ENCODE results near the gene CHKA. TPM values are rescaled to one million over a fixed set of nuclear protein-coding genes. Genes with fewer than 3 reads are reported as not detected.

CHKA gene
- total RNA-seq, 8 experiments from 2014 or later = 13.3 to 41.6 (median 31.8) TPM

DNA sequence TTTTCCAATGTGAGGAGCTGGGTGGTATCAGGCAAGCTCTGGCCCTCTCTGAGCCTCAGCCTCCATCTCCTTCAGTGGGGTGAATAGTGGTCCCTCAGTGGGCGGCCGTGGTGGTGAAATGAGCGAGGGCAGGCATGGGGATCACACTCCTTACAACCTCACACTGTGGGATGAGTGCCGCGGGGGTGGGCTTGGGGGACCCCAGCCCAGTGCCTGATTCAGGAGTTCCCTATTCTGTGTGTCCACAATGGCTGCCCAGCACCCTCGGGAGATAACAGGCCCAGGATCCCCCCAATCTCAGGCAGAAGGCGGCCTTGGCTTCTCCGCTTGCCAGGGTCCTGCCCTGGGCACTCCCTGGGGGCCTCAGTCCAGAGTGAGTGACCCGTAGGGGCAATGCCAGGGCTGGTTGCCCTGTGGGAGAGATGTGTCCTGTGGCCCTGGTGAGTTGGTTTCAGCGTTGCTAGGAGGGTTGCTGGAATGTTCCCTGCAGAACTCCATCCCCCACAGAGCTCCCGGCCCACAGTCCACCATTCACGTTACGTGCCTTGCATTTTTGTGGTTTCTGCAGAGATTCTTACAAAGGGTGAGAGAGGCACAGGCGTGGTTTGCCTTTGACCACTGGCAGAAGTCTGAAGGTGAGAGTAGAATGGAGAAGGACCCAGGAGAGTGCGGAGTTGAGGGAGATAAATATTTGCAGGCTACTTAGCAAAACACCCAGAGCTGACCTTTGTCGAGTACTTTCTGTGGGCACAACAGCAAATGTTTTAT is 108.2 kb downstream of the CHKA start:
- H3K4me1 ChIP-seq (replicated peaks in 1 of 2) = peaks cover 29 to 45% of the 10 kb centered on the region in 2 donors
- in situ Hi-C loops (cut with MboI; ENCODE audit: low pct_unique_long_range_greater_than_20kb in 2 of 9, low sequenced_read_pairs in 9 of 9, unreplicated experiment in 9 of 9) = no loop called here
- peak in 7 of 8 experiments; percentile 3 to 55 (median 16) for ATAC-seq (replicated peaks in 6 of 8)
- H3K4me3 ChIP-seq = no peak overlapping the region
- H3K27ac ChIP-seq = peak overlapping the region in 1 of 2 donors; percentile 54
- WGBS, 10 experiments = 6 to 94% (median 58%) methylated on average over 1 to 5 of the region's 16 CpGs; no CpG with 5 or more reads in 3 of the 10 experiments

DNA sequence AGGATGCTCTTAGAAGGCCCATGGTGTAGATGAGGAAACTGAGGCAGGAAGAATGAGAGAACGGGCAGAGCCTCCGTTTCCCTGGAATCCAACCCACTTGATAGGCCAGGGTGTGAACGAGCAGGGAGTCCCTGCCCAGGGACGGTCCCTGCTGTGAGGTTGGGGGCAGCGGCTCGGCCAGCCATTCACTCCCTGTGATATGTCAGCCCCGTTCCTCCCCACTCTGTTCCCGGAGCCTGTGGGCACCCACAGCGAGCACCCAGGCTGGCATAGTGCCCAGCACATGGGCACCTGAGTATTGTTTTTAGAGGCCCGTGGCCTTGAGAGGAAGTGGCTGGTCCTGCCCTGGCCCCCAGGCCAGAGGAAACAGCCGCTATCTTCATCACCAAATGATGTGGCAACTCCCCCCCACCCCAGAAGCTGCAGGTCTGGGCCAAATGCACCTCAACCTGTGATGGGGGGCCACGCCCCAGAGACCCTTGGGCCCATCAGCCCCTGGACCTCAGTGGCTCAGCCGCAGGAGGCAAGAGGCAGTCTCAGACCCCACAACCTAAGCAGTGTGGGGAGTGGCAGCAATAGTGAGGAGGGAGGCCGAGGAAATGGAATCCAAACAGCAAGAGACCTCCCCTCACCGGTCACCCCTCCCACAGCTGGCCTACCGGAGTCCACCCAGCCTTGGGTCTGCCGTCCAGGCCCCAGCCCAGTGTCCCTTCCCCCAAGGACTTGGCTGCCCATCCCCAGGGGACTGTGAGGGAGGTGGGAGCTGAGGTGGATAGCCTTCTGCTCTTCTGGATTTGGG is 108.9 kb downstream of the CHKA start:
- H3K4me1 ChIP-seq (replicated peaks in 1 of 2) = peaks cover 29 to 38% of the 10 kb centered on the region in 2 donors
- H3K4me3 ChIP-seq = no peak overlapping the region
- H3K27ac ChIP-seq = no peak overlapping the region
- ATAC-seq (replicated peaks in 6 of 8) = no peak
- in situ Hi-C loops (cut with MboI; ENCODE audit: low pct_unique_long_range_greater_than_20kb in 2 of 9, low sequenced_read_pairs in 9 of 9, unreplicated experiment in 9 of 9) = no loop called here
- WGBS, 10 experiments = 86% methylated on average over 3 of the region's 17 CpGs; no CpG with 5 or more reads in 9 of the 10 experiments

DNA sequence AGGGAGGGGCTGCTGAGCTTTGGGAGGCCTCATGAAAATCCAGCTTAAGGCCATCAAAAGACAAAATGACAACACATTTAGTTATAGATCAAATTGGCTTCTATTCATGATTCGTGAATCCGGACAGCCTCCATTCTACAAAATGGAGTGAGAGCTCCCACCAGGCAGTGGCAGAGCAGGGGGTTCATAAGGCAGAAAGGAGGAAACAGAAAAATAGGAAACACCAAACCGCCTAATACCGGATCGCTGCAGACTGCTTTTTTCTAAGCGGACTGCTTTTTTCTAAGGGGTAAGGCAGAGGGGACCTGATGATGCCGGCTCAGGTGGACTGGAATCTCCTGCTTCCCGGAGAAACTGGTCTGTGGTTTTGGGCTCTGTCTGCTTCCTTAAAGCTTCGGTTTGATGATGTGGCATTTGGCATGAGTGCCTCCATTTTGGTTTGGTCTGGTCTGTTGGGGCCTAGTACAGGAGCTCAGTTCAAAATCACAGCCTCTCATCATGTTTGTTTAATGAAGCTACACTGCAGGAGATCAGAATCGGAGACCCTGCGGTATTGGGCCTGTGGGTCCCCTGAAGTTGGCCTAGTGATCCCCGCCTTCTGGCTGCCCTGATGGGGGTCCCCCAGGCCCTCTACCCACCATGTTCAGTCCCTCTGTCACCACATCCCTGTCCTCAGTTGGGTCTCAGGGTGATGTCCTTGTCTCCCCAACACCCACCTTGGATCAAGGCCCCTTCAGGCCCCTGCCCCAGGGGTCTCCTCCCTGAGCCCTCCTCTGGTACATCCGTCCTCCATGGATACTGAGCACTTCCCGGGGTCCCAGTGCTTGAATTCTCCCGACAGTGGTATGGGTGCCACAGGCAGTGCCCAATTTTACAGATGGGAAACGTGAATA is 109.9 kb downstream of the CHKA start:
- Histone ChIP-seq H3K4me1 (replicated peaks in 1 of 2) (peaks cover 22 to 29% of the 10 kb centered on the region in 2 donors), H3K4me3 (no peak overlapping the region), H3K27ac (peak overlapping the region in 1 of 2 donors; percentile 49)
- WGBS, 10 experiments = 0 to 100% (median 71%) methylated on average over 1 to 7 of the region's 16 CpGs
- ATAC-seq (replicated peaks in 6 of 8) = peak in 2 of 8 experiments; percentile 3 to 10
- in situ Hi-C loops (cut with MboI; ENCODE audit: low pct_unique_long_range_greater_than_20kb in 2 of 9, low sequenced_read_pairs in 9 of 9, unreplicated experiment in 9 of 9) = no loop called here

DNA sequence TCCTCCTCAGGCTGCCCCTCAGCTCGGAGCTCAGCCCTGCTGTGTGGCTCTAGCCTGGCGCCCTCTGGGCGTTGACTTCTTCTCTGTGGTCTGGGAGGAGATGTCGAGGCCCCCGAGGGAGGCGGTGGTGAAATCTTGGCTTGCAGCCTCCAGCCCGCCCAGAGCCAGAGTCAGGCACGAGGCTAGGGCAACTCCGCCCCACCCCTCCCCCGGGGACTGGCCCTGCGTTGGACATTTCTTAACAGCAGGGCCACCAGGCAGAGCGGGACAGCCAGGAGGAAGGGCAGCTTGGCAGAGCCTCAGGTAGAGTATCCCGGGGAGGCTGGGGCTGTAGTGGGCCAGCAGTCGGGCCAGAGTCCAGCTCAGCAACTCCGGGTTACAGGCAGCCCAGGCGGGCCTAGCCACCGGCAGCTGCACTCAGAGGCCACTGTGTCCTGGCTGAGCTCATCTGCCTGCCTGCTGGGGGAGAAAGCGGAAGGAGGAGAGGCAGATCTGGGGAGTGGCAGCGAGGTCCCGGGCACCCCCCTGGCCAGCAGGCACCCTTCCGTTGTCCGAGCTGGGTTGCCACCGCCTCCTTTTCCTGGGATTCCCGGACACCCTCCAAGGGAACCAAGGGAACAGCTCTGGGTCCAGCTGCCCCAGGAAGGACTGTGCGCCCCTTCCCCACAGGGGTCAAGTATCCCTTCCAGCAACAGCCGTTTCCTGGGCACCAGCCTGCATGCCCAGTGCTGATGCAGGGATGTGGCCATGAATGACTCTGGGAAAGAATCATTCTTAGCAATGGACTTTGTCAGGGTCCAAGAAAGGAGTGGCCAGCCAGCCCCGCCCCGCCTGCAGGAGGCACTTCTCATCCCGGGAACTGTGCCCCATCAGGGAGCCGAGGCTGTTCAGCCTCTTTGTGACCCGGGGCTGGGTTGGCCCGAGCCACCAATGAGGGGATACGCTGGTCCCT is 110.8 kb downstream of the CHKA start, which contains the start of gene ALDH3B1:
ALDH3B1 (plus strand) TSS at position 238 of the 952 bp plus-strand sequence. CDS start 4,971 bp downstream, outside the sequence.
- H3K4me3 ChIP-seq = no peak within 1 kb of the TSS

DNA sequence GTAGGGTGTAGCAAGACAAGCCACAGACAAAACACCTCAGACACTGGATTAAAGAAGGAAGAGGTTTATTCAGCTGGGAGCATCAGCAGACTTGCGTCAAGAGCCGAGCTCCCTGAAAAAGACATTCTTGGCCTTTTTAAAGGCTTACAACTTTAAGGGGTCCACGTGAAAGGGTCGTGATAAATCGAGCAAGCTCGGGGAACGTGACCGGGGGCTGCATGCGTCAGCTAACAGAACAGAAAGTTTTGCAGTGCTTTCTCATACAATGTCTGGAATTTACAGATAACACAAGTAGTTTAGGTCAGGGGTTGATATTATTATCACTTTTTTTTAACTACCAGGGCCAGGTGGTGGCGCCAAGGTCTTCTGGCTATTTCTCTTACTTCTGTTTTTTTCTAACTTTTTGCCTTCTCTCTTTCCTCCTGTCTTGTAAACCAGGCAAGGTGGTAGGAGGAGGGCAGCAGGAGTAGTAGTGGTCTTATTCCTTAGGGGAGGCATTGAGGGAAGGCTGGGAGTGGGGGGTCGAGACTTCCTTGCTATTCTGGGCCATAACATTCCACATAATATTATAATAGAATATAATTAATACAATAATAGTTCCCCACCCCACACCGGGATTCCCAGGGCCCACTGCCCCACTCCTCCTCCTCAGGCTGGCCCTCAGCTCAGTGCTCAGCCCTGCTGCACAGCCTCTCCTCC is 111.6 kb downstream of the CHKA start:
- H3K27ac ChIP-seq = no peak overlapping the region
- H3K4me3 ChIP-seq = no peak overlapping the region
- in situ Hi-C loops (cut with MboI; ENCODE audit: low pct_unique_long_range_greater_than_20kb in 2 of 9, low sequenced_read_pairs in 9 of 9, unreplicated experiment in 9 of 9) = no loop called here
- WGBS, 10 experiments = 33 to 93% (median 74%) methylated on average over 3 to 12 of the region's 12 CpGs
- peaks cover 22 to 29% of the 10 kb centered on the region in 2 donors for H3K4me1 ChIP-seq (replicated peaks in 1 of 2)
- no peak for ATAC-seq (replicated peaks in 6 of 8)

More for the DNA sequence above, 110.8 kb downstream of the CHKA start, which contains the start of gene ALDH3B1:
- in situ Hi-C loops (cut with MboI; ENCODE audit: low pct_unique_long_range_greater_than_20kb in 2 of 9, low sequenced_read_pairs in 9 of 9, unreplicated experiment in 9 of 9) = no loop called here
- ATAC-seq (replicated peaks in 6 of 8) = peak; percentile 65 to 92 (median 71)
- H3K27ac ChIP-seq = peak within 1 kb of the TSS in 1 of 2 donors; percentile 49
- H3K4me1 ChIP-seq (replicated peaks in 1 of 2) = peaks cover 22 to 29% of the 10 kb centered on the region in 2 donors
- 4 to 38% (median 13%) methylated on average over 4 to 8 of the region's 33 CpGs; no CpG with 5 or more reads in 5 of the 10 experiments for WGBS, 10 experiments

DNA sequence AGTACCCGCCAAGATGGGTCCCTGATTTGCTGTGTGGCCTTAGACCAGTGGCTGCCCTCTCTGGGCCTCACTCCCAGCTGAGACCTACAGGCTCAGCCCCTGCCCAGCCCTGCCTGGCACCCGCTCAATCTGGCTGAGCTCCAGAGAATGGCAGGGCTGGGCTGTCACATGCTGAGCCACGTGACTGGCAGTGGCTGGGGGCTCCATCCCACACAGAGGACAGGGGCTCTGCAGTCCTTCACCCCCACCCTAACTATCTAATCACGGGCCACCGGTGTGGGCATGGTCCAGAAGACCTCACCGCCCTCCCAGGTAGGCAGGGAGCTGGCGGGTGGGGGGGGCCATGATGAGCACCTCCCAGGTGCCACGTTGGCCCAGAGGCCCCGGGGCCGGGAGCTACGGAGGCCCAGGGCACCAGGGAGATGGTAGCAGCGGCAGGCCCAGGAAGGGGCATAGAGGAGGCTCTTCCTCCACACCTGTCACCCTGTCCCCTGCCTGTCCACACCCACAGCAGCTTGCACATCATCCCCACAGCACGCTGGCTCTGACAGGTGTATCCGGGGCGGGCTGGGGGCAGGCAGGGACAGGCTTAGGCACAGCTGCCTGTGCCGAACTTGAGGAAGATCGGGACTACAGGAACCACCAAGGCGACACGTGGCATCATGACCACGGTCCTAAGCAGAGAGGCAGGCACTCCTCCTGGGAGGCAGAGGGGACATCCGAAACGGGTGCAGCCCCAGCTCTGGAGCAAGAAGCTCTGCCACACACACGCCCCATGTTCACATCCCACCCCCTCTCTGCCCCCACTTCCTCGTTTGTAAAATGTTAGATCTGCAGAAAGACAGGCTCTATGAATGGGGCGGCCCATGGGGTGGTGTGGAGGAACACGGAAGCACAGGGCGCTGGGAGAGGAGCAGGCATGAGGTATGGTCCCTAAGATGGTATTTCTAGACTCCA is 112.5 kb downstream of the CHKA start:
- H3K4me1 ChIP-seq (replicated peaks in 1 of 2) = peaks cover 22 to 32% of the 10 kb centered on the region in 2 donors
- in situ Hi-C loops (cut with MboI; ENCODE audit: low pct_unique_long_range_greater_than_20kb in 2 of 9, low sequenced_read_pairs in 9 of 9, unreplicated experiment in 9 of 9) = no loop called here
- ATAC-seq (replicated peaks in 6 of 8) = no peak

DNA sequence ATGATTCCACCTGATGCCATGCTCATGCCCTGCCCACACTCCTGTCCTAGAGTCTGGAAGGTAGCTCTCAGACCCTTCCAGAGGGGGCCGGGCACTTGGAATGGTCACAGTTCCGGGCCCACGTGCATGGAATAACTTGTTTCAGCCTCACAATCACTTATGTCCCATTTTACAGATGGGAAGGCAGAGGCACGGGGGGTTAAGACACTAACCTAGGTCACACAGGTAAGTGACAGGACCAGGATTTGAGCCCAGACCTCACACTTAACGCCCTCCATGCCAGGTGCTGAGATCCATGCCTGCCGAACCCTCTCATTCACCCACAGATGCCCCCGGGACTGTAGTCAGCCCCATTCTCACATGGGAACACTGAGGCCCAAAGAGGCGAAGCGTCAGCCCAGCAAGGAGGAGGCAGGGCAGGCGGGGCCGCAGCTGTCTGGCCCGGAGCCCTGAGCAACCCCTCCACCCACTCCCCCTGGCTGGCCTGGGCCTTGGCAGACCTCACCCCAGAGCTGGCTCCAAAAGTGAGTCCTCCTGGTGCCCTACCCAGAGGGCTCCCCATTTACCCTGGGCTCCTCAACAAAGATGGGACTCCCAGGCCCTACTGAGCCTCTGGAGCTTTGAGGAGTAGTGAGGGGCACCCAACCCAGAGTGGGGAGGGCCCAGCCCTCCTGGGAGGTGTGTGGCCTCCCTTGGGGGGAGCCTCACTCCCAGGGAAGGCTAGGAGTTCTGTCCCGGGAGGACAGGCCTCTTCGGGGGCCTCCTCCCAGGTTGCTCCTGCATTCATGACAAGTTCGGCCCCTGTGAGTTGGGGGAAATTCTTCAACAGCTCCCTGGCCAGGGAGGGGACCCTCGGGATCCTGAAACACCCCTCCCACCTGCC is 113.4 kb downstream of the CHKA start:
- Histone ChIP-seq H3K27ac (no peak overlapping the region), H3K4me1 (replicated peaks in 1 of 2) (peaks cover 22 to 24% of the 10 kb centered on the region in 2 donors), H3K4me3 (no peak overlapping the region)
- WGBS, 10 experiments = 60 to 100% (median 79%) methylated on average over 1 to 10 of the region's 16 CpGs; no CpG with 5 or more reads in 5 of the 10 experiments
- ATAC-seq (replicated peaks in 6 of 8) = no peak
- in situ Hi-C loops (cut with MboI; ENCODE audit: low pct_unique_long_range_greater_than_20kb in 2 of 9, low sequenced_read_pairs in 9 of 9, unreplicated experiment in 9 of 9) = no loop called here

More for the DNA sequence above, 112.5 kb downstream of the CHKA start:
- H3K4me3 ChIP-seq = no peak overlapping the region
- H3K27ac ChIP-seq = no peak overlapping the region
- WGBS, 10 experiments = 71 to 100% (median 100%) methylated on average over 1 to 6 of the region's 27 CpGs; no CpG with 5 or more reads in 5 of the 10 experiments

DNA sequence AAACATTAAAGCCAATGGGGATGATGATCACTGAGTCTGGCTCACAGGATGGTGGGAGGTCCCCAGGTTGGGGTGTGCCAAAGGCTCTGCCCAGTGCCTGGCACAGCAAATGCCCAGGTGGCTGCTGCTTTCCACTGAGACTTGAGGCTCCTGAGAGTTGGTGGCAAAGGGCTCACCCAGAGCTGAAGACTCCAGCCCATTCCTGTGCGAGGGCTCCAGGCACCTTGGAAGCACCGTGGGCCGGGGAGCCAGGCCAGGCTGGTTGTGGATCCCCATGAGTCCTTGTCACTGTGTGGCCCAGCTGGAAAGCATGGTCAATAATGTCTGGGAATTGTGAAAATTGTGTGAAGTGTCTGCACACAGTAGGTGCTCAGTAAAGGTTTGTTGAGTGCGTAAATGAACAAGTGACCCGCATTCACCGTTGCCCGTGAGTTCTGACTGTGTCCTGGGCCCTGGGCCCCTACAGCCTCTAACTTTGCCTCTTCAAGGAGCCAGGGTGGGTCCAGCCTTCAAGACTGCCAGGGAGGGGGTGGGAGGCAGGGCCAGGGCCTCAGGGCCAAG is 114.5 kb downstream of the CHKA start:
- Histone ChIP-seq H3K4me3 (no peak overlapping the region), H3K4me1 (replicated peaks in 1 of 2) (peaks cover 22 to 33% of the 10 kb centered on the region in 2 donors), H3K27ac (no peak overlapping the region)
- no peak for ATAC-seq (replicated peaks in 6 of 8)
- in situ Hi-C loops (cut with MboI; ENCODE audit: low pct_unique_long_range_greater_than_20kb in 2 of 9, low sequenced_read_pairs in 9 of 9, unreplicated experiment in 9 of 9) = no loop called here
- WGBS, 10 experiments = 70 to 100% (median 93%) methylated on average over 2 to 6 of the region's 7 CpGs; no CpG with 5 or more reads in 6 of the 10 experiments

DNA sequence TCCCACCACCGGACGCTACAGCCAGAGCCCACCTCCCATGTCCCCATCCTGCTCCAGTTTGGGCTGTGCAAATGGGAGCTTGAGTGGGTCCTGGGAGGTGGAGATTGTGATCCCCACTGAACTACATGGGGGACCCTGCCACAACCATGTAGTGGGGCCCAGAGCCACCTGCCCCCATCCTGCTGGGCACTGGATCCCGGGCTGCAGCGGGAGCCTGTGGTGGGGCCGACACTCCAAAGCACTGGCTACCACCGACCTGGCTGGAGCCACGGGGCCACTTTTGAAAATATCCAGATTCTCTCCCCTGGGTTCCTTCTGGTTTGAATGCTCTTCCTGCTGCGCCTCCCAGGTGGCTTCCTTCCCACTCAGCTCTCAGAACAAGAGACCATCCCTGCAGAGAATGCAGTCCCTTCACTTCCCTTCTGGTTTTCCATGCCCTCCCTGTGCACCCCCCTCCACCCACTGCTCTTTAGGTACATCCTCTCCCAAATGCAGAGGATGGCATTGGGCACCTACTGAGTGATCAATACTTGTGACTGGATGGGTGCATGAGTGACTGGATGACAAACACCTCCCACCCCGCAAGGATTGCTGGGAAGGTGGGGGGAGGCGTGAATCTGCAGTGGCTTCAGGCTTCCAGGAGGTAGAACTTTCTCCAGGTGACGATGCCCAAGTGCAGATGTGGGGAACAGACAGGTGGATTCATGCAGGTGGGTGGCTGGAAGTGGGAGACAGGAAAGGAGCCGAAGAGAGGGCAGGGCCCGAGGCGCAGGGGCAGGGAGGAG is 116.4 kb downstream of the CHKA start:
- H3K27ac ChIP-seq = no peak overlapping the region
- in situ Hi-C loops (cut with MboI; ENCODE audit: low pct_unique_long_range_greater_than_20kb in 2 of 9, low sequenced_read_pairs in 9 of 9, unreplicated experiment in 9 of 9) = no loop called here
- no peak for ATAC-seq (replicated peaks in 6 of 8)
- WGBS, 10 experiments = 61 to 100% (median 86%) methylated on average over 1 to 7 of the region's 14 CpGs; no CpG with 5 or more reads in 4 of the 10 experiments
- peak overlapping the region in 1 of 5 donors; percentile 40 for H3K4me3 ChIP-seq
- H3K4me1 ChIP-seq (replicated peaks in 1 of 2) = peaks cover 3 to 15% of the 10 kb centered on the region in 2 donors

All from motor neuron (in vitro differentiated cells).